HG02642 (cell line): ENCODE measurements around the gene FRMPD1.

Experiments used
- ATAC-seq: cut with Tn5 transposase; IDR thresholded peaks from one replicate; pipeline ENCODE4 v1.9.1; 2021; ENCODE audit warnings: mild to moderate bottlenecking; ENCODE audit not compliant: unreplicated experiment, poor library complexity

Gene FRMPD1

GRCh38 chr9:37769995-37770394 is 119.2 kb downstream of the FRMPD1 start:
- no peak for ATAC-seq

- no peak for ATAC-seq
Observed at GRCh38 chr9:37775216-37775919, 124.6 kb downstream of the FRMPD1 start.

DNA sequence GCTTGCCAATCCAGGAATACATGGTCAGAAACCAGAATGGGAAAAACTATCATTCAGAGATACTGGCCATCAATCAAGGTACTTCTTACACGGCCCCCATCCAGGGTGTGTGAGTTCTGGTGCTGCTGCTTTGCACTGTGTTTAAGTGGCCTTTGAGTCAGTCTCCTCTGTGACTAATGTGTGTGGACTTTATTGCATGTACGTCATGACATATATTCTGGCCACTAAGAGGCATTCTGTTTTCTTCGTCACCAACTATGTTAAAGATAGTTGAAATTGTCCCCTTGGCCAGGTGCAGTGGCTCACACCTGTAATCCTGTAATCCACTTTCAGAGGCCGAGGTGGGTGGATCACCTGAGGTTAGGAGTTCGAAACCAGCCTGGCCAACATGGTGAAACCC is 125.6 kb downstream of the FRMPD1 start:
- no peak for ATAC-seq

DNA sequence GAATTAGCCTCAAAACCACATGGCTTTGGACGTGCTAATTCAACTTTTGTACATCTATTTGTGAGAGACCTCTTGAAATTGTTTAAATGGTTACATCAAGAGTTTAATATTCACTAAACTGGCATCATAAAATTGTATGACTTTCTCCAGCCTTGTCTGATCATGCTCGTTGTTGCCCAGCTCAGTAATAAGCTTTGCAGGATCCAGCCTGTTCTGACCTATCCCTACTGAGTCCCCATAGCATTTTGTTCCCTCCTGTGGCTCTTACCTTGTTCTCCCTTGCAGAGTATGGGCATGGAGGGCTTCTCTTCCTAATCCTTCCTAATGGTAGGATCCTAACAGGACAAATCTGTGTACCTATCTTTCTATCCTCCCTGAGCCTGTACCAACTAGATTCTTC is 127.8 kb downstream of the FRMPD1 start:
- ATAC-seq = no peak

- ATAC-seq = no peak
Observed at GRCh38 chr9:37784291-37784615, 133.5 kb downstream of the FRMPD1 start.

DNA sequence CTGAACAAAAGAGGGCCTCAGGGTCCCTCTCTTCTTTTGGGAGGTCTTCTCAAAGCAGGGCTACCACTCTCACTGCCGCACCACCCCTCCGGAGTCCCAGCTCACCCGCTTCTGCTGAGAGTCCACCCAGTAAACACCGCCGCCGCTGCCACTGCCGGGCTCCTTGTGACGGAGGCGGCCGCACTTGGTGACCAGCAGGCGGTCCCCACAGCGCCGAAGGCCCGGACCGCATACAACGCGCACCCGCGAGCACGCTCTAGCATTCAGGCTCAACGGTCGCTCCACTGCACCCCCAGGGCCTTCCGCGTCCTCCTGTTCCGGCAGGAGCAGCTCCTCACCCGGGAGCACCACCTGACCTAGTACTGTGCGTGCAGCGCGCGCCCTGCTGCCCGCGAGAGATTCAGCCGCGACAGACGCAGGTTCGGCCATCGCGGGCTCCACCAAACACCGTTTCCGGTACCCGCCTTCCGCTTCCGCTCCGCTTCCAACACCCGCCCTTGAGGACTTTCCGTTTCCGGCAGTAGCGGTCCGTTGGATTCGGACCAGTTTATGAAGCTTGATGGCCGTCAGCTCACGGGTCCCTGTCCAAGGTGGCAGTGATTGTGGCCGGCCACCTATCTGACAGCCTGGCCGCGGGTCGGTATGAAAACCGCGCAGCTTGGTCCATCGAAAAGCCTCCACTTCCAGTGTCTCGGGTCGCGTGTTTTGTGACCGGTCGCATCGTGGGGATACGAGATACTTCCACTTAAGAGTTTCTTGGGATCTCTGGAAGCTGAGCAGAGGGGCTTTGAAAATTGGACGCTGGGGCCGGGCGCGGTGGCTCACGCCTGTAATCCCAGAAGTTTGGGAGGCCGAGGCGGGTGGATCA is 134.1 kb downstream of the FRMPD1 start, which contains the start of gene EXOSC3:
TSS of gene EXOSC3 (minus strand) at position 449 of the 868 bp plus-strand sequence. CDS start at position 429, 20 bp downstream.
- peak; percentile 94 for ATAC-seq

- no peak for ATAC-seq
Observed at GRCh38 chr9:37787059-37787458, 136.3 kb downstream of the FRMPD1 start.

- no peak for ATAC-seq
Observed at GRCh38 chr9:37788332-37788731, 137.6 kb downstream of the FRMPD1 start.

DNA sequence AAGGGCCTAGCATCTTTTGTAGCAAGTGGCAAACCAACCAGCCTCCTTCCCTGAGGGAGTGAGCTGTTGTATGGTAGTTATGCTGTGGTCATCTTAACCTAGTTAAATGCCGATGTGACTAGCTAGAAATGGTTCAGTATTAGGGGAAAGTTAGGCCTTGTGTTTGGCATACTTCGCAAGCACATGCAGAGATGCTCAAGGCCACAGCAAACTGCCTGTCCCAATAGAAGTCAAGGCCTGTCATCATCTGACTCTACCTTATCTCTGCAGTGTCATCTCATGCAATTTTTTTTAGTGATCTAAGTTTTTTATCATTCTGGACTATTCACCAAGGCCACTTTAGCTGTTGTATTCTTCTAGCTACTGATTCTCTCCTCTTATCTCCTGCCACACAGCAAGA is 139.3 kb downstream of the FRMPD1 start:
- ATAC-seq = no peak

DNA sequence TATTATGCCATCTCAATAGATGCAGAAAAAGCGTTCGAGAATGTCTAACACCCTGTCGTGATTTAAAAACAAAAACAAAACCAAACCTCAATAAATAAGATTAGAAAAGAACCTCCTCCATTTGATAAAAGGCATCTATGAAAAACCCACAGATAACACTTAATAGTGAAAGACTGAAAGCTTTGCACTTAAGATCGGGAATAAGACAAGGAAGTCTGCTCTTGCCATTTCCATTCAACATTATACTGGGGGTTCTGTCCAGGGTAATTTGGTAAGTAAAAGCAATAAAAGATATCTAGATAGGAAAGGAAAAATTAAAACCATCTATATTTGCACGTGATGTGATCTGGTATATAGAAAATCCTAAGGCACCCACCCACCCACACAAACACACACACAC is 141.4 kb downstream of the FRMPD1 start:
- ATAC-seq = no peak

- ATAC-seq = no peak
Observed at GRCh38 chr9:37796232-37796631, 145.5 kb downstream of the FRMPD1 start.
